Vagina (tissue), 2 donors: ENCODE results near the gene SDE2. TPM values are rescaled to one million over a fixed set of nuclear protein-coding genes. Genes with fewer than 3 reads are reported as not detected.
"Not testable (repeated sequence)": the region's sequence is repeated elsewhere in the genome, so short reads cannot be mapped to it uniquely, and the experiment has no call there.

Experiments used
- DNase-seq, 2 donors: peaks; one replicate each; pipeline ENCODE4 v3.0.0-alpha.2; 2017; ENCODE audit errors: extremely low spot score in 2 of 2
- H3K27ac ChIP-seq: fragments of 200-600 bp; sonication (generic); one replicate; pipeline ENCODE4 v1.5.1; 2019
- H3K27me3 ChIP-seq: fragments of 200-600 bp; sonication (generic); one replicate; pipeline ENCODE4 v1.5.1; 2019
- H3K36me3 ChIP-seq, 2 donors: fragments of 200-600 bp; sonication (generic); one replicate each; pipeline ENCODE4 v1.5.1; 2017 to 2019
- H3K4me1 ChIP-seq: fragments of 200-600 bp; sonication (generic); one replicate; pipeline ENCODE4 v1.5.1; 2019
- H3K4me3 ChIP-seq, 2 donors: fragments of 200-600 bp; sonication (generic); 1 replicate in 1 of 2; 2 replicates in 1 of 2; pipeline ENCODE4 v1.5.1; 2016 to 2019
- H3K9me3 ChIP-seq: fragments of 200-600 bp; sonication (generic); one replicate; pipeline ENCODE4 v1.5.1; 2019
- CTCF ChIP-seq, 3 experiments: fragments of 450-650 bp in 2 of 3; fragments of 200-600 bp in 1 of 3; sonication (generic) in 1 of 3; IDR thresholded peaks; one replicate each; pipeline ENCODE4 v1.5.1; 2017 to 2019; ENCODE audit warnings: antibody characterized with exemption in 3 of 3, mild to moderate bottlenecking in 2 of 3, moderate library complexity in 2 of 3
- POLR2A ChIP-seq, 2 donors: fragments of 450-650 bp; IDR thresholded peaks; one replicate each; pipeline ENCODE4 v1.6.1; 2017; ENCODE audit warnings: antibody characterized with exemption in 2 of 2, mild to moderate bottlenecking in 2 of 2, moderate library complexity in 2 of 2
- POLR2AphosphoS5 ChIP-seq, 2 donors: sonication (generic); formaldehyde crosslinking; IDR thresholded peaks; one replicate each; pipeline ENCODE4 v1.9.0; 2017; ENCODE audit warnings: antibody characterized with exemption in 2 of 2, mild to moderate bottlenecking in 2 of 2, low read depth in 1 of 2; ENCODE audit not compliant: insufficient read depth in 1 of 2
- intact Hi-C: fragments of 100-400 bp; cut with DNase I; formaldehyde crosslinking; loops from one replicate; pipeline ENCODE4 v1.15.1; 2023
- total RNA-seq: library from RNA; depleted of rRNA; stranded (reverse); fragments of >200 nt; gene quantifications from one replicate; pipeline ENCODE4 v1.2.3, GENCODE V29; 2016

SDE2 gene
- total RNA-seq, 1 donor from 2014 or later, result 14.7 TPM

- Histone ChIP-seq H3K9me3 (no peaks in the 10 kb centered on the region), H3K4me3 (no peak overlapping the region), H3K27me3 (no peaks in the 10 kb centered on the region), H3K36me3 (no peaks in the 10 kb centered on the region), H3K27ac (peak overlapping the region; percentile 54), H3K4me1 (peaks cover 21% of the 10 kb centered on the region)
- TF ChIP-seq CTCF (IDR thresholded peaks at IDR 0.05), result no peak
- TF ChIP-seq POLR2AphosphoS5 (IDR thresholded peaks at IDR 0.05; ENCODE audit: insufficient read depth in 1 of 2, low read depth in 1 of 2), result peak in 1 of 2 donors; percentile 14
- no peak for TF ChIP-seq POLR2A (IDR thresholded peaks at IDR 0.05)
- intact Hi-C loops, result loop anchor here (5.0 kb wide), 2 partner anchors 59 to 109 kb away; partner anchors contain the start of gene H3-3A
- no peak for DNase-seq
Observed at GRCh38 chr1:226002667-226003501, 3.7 kb upstream of the SDE2 start.

- Histone ChIP-seq H3K4me1 (peaks cover 28% of the 10 kb centered on the region), H3K27ac (peak overlapping the region; percentile 54), H3K27me3 (no peaks in the 10 kb centered on the region), H3K4me3 (no peak overlapping the region), H3K36me3 (no peaks in the 10 kb centered on the region), H3K9me3 (no peaks in the 10 kb centered on the region)
- intact Hi-C loops, result loop anchor here (5.0 kb wide), 2 partner anchors 60 to 110 kb away; partner anchors contain the start of gene H3-3A
- TF ChIP-seq POLR2AphosphoS5 (IDR thresholded peaks at IDR 0.05; ENCODE audit: insufficient read depth in 1 of 2, low read depth in 1 of 2) (peak; percentile 24 to 76), CTCF (IDR thresholded peaks at IDR 0.05) (no peak)
- DNase-seq, result peak in 1 of 2 donors; percentile 91
Observed at GRCh38 chr1:226001963-226002666, 3.0 kb upstream of the SDE2 start.

GRCh38 chr1:226001088-226001487 is 1.9 kb upstream of the SDE2 start:
- intact Hi-C loops, result loop anchor here (5.0 kb wide), 2 partner anchors 61 to 111 kb away; partner anchors contain the start of gene H3-3A

GRCh38 chr1:226000493-226001081 is 1.4 kb upstream of the SDE2 start:
- Histone ChIP-seq H3K4me1 (peaks cover 37% of the 10 kb centered on the region), H3K27ac (peak overlapping the region; percentile 54)
- not testable (repeated sequence) for H3K9me3 ChIP-seq, DNase-seq, H3K36me3 ChIP-seq, H3K27me3 ChIP-seq, H3K4me3 ChIP-seq
- intact Hi-C loops, result loop anchor here (5.0 kb wide), 2 partner anchors 62 to 112 kb away; partner anchors contain the start of gene H3-3A

More at GRCh38 chr1:226001088-226001487, 1.9 kb upstream of the SDE2 start:
- Histone ChIP-seq H3K4me1 (peaks cover 37% of the 10 kb centered on the region), H3K36me3 (no peaks in the 10 kb centered on the region), H3K27ac (peak overlapping the region; percentile 54), H3K4me3 (no peak overlapping the region), H3K9me3 (no peaks in the 10 kb centered on the region), H3K27me3 (no peaks in the 10 kb centered on the region)
- TF ChIP-seq POLR2A (IDR thresholded peaks at IDR 0.05) (no peak), CTCF (IDR thresholded peaks at IDR 0.05) (no peak)
- DNase-seq, result no peak

- peak overlapping the region; percentile 94 for H3K27ac ChIP-seq
- H3K4me3 ChIP-seq, result peak overlapping the region; percentile 88 to 93
- intact Hi-C loops, result loop anchor here (5.0 kb wide), 2 partner anchors 62 to 112 kb away; partner anchors contain the start of gene H3-3A
- H3K27me3 ChIP-seq, result no peaks in the 10 kb centered on the region
- no peak for TF ChIP-seq POLR2A (IDR thresholded peaks at IDR 0.05)
- TF ChIP-seq CTCF (IDR thresholded peaks at IDR 0.05), result no peak
- no peak for TF ChIP-seq POLR2AphosphoS5 (IDR thresholded peaks at IDR 0.05; ENCODE audit: insufficient read depth in 1 of 2, low read depth in 1 of 2)
- DNase-seq, result no peak
- H3K36me3 ChIP-seq, result peaks cover 0 to 2% of the 10 kb centered on the region in 2 donors
- peaks cover 37% of the 10 kb centered on the region for H3K4me1 ChIP-seq
- H3K9me3 ChIP-seq, result no peaks in the 10 kb centered on the region
Observed at GRCh38 chr1:225999912-226000337, 782 bp upstream of the SDE2 start.
